ENCODE data around the gene TSPAN11.

TSPAN11 gene

GRCh38 chr12:30882706-30883105, 43.8 kb upstream of the TSPAN11 start:
- TF ChIP-seq ISL1 (CRISPR knock-in tag; IDR thresholded peaks at IDR 0.05) (no peak), GLIS3 (CRISPR knock-in tag; IDR thresholded peaks at IDR 0.05) (no peak), TSHZ2 (CRISPR knock-in tag; IDR thresholded peaks at IDR 0.05) (no peak), SNAI2 (CRISPR knock-in tag; IDR thresholded peaks at IDR 0.05) (no peak), CSRNP3 (CRISPR knock-in tag; IDR thresholded peaks at IDR 0.05) (no peak)
- ATAC-seq, result peak; percentile 86

GRCh38 chr12:30884799-30885198, 41.7 kb upstream of the TSPAN11 start:
- no peak for ATAC-seq

GRCh38 chr12:30885321-30885720, 41.2 kb upstream of the TSPAN11 start:
- no peak for ATAC-seq
- no peak for TF ChIP-seq ZNF8 (CRISPR knock-in tag; IDR thresholded peaks at IDR 0.05)
- TF ChIP-seq CREB5 (CRISPR knock-in tag; IDR thresholded peaks at IDR 0.05; ENCODE audit: low read depth), result no peak
- TF ChIP-seq TOX (CRISPR knock-in tag; IDR thresholded peaks at IDR 0.05; ENCODE audit: borderline replicate concordance), result no peak
- TF ChIP-seq ZC3H10 (CRISPR knock-in tag; IDR thresholded peaks at IDR 0.05), result no peak
- TF ChIP-seq ZNF565 (CRISPR knock-in tag; conservative IDR thresholded peaks at IDR 0.05; ENCODE audit: low read depth), result no peak
- TF ChIP-seq RARB (CRISPR knock-in tag; IDR thresholded peaks at IDR 0.05), result no peak
- no peak for TF ChIP-seq POU6F1 (CRISPR knock-in tag; IDR thresholded peaks at IDR 0.05; ENCODE audit: borderline replicate concordance, low read depth)
- TF ChIP-seq OSR1 (CRISPR knock-in tag; IDR thresholded peaks at IDR 0.05), result no peak
- TF ChIP-seq PATZ1 (CRISPR knock-in tag; IDR thresholded peaks at IDR 0.05; ENCODE audit: borderline replicate concordance), result no peak
- TF ChIP-seq ZFP3 (CRISPR knock-in tag; IDR thresholded peaks at IDR 0.05), result no peak
- TF ChIP-seq ZNF70 (CRISPR knock-in tag; IDR thresholded peaks at IDR 0.05), result no peak
- TF ChIP-seq PPARA (CRISPR knock-in tag; IDR thresholded peaks at IDR 0.05; ENCODE audit: borderline replicate concordance), result no peak
- no peak for TF ChIP-seq BACH2 (CRISPR knock-in tag; IDR thresholded peaks at IDR 0.05; ENCODE audit: borderline replicate concordance)

More at GRCh38 chr12:30884799-30885198, 41.7 kb upstream of the TSPAN11 start:
- TF ChIP-seq TSHZ2 (CRISPR knock-in tag; IDR thresholded peaks at IDR 0.05), result no peak
- TF ChIP-seq PPARA (CRISPR knock-in tag; IDR thresholded peaks at IDR 0.05; ENCODE audit: borderline replicate concordance), result no peak
- TF ChIP-seq BACH2 (CRISPR knock-in tag; IDR thresholded peaks at IDR 0.05; ENCODE audit: borderline replicate concordance), result no peak
- no peak for TF ChIP-seq POU6F1 (CRISPR knock-in tag; IDR thresholded peaks at IDR 0.05; ENCODE audit: borderline replicate concordance, low read depth)

Data from SK-N-SH treated with all-trans-retinoic acid at 6 μM for 48 hours (cell line).